ENCODE data around the gene CDRT4.

GRCh38 chr17:15424521-15424920 is 42.9 kb downstream of the CDRT4 start:
- TF ChIP-seq GATA2 (IDR thresholded peaks at IDR 0.05; ENCODE audit: low read depth, low read length) (no peak), GATA3 (IDR thresholded peaks at IDR 0.05; ENCODE audit: low read depth, low read length) (no peak)

All from SH-SY5Y (cell line).